Nucleus accumbens (tissue), 56 donors: ENCODE data around the gene GRIK3.
A peak's percentile ranks its signal among the peaks of the same experiment; 100 is the strongest.

Source experiments
- DNase-seq, 56 donors: peaks; one replicate each; lab custom pipeline; 2025; lab: John Stamatoyannopoulos, UW

Gene GRIK3

DNA sequence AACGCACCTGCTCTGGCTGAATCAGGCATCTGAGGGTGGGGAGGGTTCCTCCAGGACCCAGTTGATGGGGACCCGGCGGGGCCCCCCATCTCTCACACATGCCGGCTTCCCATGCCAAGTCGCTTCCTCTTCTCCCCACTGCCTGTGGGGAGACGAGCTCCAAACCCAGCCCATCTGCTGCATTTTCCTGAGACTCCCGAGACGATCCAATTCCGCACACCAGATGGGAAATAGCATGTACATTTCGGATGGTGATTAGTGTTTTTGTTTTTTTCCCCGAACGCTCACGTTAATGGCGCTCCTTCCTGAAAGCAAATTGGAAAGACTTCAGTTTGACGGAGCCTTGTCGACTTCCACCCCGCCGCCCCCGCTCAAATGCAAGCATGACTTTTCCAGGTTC is 13.2 kb upstream of the GRIK3 start:
- DNase-seq: no peak

DNA sequence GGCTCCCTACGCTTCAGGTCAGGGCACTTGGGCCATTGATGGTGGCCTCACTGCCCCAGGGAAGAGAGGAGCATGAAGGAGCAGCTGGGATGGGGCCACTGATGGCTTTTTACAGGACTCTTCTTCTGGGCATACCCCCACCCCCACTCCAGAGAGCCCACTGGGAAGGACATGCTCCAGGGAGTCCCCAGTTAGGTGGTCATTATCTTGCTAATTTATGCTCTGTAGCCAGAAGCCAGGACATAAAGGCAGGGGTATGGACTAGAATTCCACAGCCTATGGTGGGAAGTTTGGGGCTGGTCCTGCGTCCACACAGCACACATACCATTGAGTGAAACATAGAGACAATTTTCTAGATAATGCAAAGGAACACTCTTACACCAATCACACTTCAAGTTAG is 8.8 kb upstream of the GRIK3 start:
- no peak for DNase-seq

DNA sequence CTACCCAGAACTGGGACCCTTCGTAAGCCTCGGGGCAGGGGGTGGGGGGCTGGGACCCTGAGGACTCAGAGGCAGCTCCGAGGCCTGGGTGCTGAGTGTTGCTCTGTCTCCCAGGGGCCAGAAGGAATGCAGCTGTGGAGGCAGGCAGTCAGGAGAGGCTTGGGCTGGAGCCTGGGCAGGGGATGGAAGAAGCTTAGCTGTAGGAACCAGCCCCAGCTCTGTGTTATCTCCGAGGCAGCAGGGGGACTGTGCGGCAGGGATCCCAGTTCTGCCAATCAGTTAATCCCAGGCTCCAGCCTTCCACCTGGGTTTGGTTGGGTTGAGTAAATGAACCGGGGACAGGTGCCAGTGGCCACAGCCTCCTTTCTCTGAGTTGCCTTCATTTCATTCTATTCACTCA is 8.2 kb upstream of the GRIK3 start:
- DNase-seq: no peak

DNA sequence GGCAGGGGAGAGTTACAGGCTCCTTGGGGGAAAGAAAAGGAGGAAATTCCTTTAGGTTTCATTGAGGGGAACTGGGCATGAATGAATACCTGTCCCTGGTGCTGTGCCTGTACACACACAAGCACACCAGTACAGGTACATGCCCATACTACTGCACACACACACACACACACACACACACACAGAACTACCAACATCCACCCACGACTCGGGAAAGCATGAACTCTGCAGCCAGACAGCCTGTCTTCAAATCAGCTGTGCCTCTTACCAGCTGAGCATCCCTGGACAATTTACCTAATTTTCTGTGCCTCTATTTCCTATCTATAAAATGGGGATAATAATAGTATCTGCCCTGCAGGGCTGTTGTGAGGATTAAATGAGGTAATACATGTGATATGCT is 7.2 kb upstream of the GRIK3 start:
- no peak for DNase-seq

DNA sequence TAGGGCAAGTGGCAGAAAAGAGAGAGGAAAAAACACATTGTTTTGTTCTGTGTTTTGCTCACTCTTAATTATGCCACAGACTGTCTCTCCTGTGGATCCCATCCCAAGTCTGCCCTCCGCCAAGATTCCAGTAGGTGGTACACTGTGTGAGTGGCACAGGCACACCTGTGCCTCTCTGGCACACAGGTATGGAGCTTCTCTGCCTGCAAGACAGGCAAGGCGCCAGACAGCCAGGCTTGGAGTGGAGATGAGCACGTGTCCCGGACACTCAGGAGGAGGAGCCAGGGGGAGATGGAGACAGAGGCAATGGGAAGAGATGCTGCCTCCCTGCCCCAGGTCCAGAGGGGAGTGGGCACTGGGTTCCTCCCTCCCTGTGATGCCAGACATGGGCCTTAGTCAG is 6.5 kb upstream of the GRIK3 start:
- DNase-seq: no peak

DNA sequence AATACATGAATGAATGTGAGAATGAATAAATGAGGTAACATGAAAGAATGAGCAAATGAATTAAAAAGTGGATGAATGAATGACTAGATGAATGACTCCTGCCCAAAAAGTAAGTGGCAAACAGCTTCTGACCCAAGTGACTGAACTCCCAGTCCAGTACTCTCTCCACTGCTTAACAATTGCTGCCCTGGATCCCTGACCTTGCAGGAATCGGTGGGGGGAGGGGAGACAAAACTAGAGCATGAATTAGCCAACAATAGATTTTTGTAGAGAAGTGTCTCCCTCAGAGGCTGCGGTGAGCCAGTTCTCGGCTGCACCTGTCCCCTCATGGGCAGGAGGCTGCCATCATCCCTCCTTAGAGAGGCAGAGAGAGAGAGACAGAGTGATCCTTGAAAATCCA is 5.9 kb upstream of the GRIK3 start:
- DNase-seq: no peak

DNA sequence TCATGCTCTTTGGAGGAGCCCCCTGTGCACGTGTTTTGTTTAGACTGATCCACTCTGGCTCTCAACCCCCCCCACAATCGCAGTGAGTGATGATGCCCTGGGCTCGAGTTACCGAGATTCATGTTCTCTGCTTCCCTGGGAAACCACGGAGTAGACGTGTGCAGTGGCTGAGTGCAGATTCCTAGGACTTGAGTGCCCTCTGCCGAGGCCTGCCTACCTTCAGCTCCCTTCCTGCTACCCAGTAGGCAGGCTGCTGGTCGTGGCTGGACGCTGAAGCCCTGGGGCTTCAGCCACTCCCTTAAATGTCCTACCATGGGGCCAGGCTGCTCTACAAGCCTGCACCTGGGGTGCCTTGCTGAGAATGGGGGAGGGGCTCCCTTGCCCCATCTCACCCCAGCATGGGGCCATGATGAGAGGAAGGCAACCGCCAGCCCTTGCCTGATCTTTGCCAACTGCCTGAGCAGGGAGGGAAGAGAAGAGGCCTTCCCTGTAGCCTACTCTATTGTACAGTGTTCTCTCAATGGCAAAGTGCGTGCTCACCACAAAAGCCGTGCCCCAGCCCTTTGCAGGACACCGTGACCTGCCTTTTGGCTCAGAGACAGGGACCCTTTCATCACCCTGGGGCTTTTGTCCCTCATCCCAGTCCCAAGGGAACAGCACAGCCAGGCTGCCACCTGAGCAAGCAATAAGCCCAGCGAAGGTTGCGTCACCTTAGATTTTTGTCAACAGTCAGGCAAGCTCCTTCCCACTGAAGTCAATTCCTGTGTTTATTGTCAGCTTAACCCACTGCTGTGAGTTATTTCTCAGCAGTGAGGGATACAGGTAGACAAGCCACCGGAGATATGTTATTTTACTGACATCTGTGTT is 4.1 kb upstream of the GRIK3 start:
- peak in 46 of 56 donors; percentile 14 to 74 (median 51) for DNase-seq

DNA sequence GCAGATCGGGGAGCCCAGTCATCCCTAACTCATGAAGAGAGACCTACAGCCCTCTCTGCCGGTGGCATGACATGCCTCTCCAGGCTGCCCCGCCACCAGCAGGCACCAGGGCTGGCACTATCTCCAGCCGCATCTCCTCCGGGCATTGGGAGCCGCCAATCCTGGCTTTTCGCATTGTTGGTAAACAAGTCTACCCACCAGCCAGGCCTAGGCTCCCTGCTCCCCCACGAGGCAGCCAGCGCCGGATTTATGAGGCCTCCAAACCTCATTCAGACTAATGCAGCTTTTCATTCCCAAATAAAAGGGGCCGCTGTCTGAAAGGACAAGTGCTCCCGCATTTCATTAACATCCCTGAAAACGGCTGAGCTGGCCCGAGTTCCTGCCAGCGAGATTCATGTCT is 3.4 kb upstream of the GRIK3 start:
- peak in 40 of 56 donors; percentile 17 to 68 (median 48) for DNase-seq

DNA sequence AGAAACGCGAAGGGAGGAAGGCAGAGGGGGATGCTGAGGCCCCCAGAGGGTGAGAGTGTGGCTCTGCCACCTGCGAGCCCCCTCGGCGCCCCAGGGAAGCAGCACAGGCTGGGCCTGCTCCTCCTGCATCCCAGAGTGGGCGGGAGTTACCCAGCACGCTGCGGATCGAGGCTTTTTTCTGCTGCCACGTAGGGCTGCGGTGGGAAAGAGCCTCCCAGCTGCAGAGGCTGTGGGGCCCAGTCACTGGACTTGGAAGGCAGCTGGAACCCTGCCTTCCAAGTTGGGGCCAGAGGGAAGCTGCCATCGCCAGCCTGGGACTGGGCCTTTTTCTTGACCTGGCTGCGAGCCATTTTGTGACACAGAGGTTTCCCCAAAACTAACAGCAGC is 2.3 kb upstream of the GRIK3 start:
- peak in 17 of 56 donors; percentile 4 to 51 (median 18) for DNase-seq

DNA sequence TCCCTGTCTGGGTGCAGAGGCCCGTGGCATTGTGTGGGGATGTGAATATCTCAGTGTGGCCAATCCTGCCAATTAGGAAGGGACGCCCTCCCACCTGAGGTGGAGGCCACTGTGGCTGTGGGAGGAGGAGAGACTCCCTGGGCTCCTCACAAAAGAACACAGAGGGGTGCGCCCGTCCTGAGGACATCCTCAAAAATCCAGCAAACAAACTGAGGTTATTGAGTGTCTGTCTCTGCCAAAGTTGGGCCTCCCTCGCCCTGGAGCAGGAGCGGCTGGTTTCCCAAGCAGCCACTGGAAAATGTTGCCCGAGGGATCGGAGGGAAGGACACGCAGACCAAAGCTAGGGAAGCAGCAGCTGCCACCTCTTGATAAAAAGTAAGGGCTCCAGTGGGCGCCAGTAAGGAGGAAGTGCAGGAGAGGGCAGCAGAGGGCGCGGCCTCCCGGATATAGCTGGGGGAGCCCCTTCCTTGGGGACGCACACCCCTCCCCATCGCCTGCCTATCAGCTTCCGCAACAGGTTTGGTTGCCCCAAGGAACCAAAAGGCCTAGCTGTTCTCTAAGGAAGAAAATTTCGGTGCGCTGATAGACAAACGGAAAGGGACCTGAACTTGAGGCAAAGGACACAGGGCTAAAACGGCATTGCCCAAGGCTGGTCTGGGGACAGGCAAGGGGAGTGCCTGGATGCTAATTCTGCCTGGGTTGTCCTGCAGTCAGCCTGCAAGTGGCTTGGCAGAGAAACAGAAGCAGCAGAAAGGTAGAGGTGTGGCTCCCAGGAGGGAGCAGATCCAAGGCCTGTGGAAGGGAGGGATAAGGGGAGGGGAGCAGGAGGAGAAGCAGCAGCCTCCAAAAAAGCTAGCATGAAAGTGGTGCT is 1.7 kb upstream of the GRIK3 start:
- no peak for DNase-seq

DNA sequence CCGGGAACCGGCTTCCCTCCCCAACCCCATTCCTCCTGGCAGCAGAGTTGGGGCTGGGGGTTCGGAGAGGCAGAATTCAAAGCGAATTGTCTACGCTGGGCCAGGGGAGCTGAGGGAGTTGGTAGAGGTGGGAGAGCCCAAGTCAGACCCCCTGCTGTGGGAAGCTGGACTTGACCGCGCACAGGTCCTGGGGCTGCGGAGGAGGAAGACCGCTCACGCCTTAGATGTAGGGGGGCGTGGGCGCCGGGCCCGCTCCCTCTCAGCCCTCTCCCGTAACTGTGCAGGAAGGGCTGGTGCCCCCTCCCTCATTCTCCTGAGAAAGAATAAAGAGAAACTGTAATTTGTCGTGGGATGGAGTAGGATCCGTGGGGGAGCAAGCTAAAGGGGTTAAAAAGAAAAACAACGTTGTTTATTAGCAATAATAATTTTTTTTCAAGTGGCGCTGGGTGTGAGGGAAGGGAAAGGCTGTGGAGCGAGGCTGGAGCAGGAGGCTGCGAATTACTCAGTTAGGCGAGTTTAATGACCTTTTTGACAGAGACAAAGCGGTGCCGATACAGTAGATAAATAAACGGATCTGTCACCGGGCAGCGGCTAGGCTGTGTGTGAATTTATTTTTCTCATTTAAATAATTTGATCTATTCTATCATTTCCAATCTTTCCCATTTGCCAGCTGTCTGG is 838 bp upstream of the GRIK3 start:
- no peak for DNase-seq

DNA sequence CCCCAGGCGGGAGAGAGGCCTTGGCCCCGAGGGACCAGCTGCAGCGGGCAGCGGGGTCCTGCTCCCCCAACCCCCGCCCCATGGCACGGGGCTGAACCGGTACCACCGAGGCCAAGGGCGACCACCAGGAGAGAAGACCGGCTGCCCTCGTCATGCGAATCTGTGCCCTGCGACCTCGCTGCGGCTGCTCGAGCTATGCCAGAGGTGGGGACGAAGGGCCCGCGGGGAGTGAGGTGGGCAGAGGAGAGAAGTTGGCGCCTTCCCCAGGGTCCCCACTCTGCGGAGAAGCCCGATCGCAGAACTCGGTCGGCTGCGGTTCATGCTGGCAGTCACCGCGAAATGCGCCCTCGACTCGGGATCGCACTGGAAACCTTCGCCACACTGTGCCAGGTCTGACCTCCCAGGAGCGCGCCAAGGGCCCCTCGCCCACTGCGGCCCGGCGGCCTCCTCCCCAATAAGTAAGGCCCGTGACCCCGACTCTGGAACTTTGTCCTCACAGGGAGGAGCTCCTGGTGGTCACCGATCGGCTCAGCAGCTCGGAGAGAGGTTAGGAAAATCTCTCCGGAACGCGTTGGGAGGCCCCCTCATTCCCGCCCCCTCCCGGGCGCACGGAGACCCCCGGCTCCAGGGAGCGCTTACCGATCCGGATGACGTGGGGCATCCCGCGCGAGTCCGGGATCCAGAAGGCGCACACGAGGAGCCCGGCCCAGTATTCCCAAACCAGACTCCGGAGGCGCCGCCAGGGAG is 787 bp downstream of the GRIK3 start:
- DNase-seq: peak in 2 of 56 donors; percentile 10 to 11

DNA sequence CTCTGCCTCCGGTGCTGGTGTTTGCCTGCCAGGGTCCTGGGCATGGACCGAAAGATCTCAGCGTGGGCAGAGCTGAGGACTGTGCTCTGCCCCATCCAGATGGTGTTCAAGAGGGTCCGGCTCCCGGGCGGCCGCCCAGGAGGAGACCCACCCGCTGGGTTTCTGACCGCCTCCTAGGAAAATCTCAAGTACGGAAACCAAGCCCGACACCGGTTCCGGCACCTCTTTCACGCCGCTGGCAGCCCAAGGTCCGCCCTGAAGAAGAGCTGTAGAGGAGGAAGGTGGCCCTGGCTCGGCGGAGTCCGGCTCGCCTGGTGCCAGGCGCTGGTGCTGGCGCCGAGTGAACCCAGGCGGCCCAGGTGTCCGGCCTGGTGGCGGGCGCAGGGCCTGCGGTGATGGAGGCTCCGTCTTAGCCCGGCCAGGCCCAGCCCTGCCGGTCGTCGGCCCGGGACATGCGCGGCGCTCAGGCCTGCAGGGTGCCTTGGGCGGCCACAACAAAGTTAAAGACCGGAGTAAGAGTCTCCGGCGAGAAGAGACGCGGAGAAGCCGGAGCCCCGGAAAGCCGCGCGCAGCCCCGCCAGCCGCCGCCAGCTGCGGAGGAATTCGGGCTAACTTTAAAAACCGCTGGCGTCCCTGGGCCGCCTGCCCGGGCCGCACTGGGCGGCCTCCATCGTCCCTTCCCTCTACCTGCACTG is 1.5 kb downstream of the GRIK3 start:
- DNase-seq: no peak

DNA sequence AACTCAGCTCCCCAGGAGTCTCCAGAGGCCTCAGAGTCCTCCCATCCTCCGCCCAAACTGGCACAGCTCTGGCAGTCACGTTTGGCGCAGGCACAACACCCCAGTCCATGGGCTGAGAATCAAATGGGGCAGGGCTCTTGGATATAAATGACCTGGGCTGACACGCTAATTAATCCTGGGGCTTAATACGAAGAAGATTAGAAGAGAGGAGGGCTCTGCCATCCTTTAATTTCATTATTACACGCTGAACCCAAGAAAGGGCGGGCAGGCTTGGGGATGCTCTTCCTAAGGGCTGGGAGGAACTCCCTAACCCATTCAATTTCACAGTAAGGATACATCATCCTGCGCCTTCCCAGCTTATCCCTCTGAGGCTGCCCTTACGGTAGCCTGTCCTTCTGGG is 2.4 kb downstream of the GRIK3 start:
- DNase-seq: no peak

DNA sequence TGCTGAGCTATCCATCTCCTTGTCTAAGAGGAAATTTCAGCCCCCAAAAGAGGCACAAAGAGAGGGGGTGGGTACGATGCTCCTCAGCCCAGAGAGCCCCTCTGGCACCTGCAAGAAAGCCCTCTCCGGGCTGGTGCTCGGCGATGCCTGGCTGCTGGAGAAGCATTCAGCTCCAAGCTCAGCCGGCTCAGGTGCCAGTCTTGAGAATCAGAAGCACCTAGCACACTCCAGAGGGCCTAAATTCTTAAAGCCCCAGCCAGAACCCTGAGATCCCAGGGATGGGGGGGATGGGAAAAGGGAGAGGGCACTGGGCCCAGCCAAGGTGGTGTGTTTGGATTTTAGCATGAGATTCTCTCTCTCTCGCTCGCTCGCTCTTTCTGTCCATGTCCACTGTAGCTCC is 2.9 kb downstream of the GRIK3 start:
- no peak for DNase-seq

DNA sequence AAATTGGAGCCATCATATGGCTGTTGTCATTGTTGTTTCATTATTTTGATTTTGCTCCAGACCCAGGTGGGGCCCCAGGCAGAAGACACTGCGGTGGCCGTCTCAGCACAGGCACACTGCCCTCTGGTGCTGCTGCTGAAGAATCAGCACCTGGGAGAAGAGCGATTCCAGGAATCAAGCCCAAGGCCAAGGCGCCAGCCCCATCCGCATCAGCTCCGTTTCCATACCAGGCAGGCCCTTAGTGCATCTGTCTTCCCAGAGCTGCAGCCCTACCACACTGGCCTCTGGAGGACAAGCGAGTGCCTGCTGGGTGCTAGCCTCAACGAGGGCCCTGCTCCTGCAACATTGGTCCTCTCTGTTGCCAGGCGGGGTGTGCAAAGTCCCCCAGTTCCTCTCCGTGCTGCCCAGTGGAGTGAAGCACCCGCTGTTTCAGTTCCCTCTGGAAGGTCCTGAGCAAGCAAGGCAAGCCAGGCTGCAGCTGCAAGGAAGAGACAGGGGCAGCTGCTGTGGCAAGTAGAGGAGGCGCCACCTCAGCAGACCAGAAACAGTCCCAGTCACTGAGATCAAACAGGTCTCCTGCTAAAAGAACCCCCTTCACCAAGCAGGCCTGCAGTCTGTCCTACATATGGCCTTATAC is 5.2 kb downstream of the GRIK3 start:
- no peak for DNase-seq

DNA sequence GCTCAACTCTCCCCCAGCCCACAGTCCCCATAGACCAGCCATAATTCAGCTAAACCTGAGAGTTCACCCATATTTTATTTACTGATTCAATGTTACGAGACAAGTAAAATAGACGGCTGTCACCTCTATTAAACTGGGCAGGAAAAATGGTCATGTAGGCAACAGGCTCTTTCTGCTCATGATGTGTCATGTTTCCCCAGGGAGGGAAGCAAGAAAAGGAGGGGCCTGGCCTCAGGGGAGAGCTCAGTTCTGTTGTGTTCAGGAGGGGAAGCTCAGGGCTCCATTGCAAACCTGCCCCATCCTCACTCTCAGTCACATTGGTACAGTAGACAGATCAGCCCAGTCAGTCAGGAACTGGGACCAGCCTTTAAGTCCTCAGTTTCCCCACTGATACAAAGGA is 12.8 kb downstream of the GRIK3 start:
- no peak for DNase-seq

DNA sequence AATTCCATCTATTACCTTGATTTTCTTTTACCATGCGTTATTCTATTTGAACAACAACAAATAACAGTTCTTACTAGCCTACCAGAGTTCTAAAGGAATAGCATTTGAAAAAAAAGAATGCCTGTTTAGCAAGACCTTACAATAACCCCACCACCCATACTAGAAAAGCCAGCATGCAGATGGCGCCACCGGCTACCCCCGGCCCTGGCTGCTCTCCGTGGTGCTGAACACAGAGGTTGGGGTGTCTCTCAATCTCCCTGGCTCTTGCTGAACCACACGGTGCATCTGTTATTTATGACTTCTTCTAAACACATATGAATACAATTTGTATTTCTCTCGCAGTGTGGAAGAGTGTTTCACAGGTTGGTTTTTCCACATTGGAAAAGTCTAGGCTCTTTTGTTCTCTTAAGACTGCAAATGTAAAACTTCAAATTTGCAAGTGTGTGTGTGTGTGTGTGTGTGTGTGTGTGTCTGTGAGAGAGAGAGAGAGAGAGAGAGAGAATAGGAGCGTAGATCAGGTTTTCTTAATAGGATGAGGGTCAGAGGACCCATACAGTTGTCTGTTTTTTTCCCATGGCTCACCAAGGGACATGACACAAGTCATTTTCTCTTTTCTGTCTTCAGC is 13.6 kb downstream of the GRIK3 start:
- peak in 4 of 56 donors; percentile 1 to 27 (median 16) for DNase-seq

DNA sequence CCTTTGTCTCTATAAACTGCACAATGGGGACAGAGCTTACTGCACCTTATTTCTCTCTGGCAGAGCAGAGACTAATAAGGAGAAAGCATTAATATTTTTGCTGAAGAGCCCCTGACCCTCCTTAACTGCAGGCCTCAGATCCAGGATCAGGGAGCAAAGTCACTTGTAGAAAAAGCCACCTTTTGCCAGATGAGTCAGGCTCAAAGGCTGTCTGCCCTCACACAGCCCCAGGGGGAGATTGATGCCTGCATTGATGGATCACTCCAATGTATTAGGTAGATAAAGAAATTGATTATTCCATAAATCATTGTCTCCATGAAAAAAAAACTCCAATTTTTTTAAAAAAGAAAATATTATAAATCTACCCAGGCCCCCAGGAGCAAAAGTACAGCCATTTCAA is 15.8 kb downstream of the GRIK3 start:
- no peak for DNase-seq
